SH-SY5Y (cell line): ENCODE data around the gene KRT39.

Experiments
- GATA2 ChIP-seq: IDR thresholded peaks from 2 replicates; pipeline ENCODE4 v1.6.1; 2011; ENCODE audit warnings: mild to moderate bottlenecking, low read depth, low read length
- GATA3 ChIP-seq: IDR thresholded peaks from 2 replicates; pipeline ENCODE4 v1.6.1; 2011; ENCODE audit warnings: low read depth, mild to moderate bottlenecking, low read length, moderate library complexity

The KRT39 gene

GRCh38 chr17:40962059-40962561 is 4.6 kb downstream of the KRT39 start:
- TF ChIP-seq GATA3 = no peak
- TF ChIP-seq GATA2 = no peak

GRCh38 chr17:40961591-40961990 is 5.2 kb downstream of the KRT39 start:
- no peak for TF ChIP-seq GATA2

GRCh38 chr17:40960144-40960543 is 6.6 kb downstream of the KRT39 start:
- no peak for TF ChIP-seq GATA2
- no peak for TF ChIP-seq GATA3

- TF ChIP-seq GATA3 (no peak), GATA2 (no peak)
Measured at GRCh38 chr17:40958086-40958953, 8.4 kb downstream of the KRT39 start.

GRCh38 chr17:40956401-40957254 is 10.1 kb downstream of the KRT39 start:
- TF ChIP-seq GATA3 (no peak), GATA2 (no peak)

GRCh38 chr17:40953881-40954280 is 12.9 kb downstream of the KRT39 start:
- no peak for TF ChIP-seq GATA2
- TF ChIP-seq GATA3 = no peak

- TF ChIP-seq GATA2 (no peak), GATA3 (no peak)
Measured at GRCh38 chr17:40952661-40953060, 14.1 kb downstream of the KRT39 start.

- TF ChIP-seq GATA2 (no peak), GATA3 (no peak)
Measured at GRCh38 chr17:40952154-40952553, 14.6 kb downstream of the KRT39 start.

- TF ChIP-seq GATA2 (no peak), GATA3 (no peak)
Measured at GRCh38 chr17:40951011-40951622, 15.6 kb downstream of the KRT39 start.

- no peak for TF ChIP-seq GATA3
- no peak for TF ChIP-seq GATA2
Measured at GRCh38 chr17:40950176-40950575, 16.6 kb downstream of the KRT39 start.

GRCh38 chr17:40949418-40949817 is 17.3 kb downstream of the KRT39 start:
- TF ChIP-seq GATA2 = no peak
- TF ChIP-seq GATA3 = no peak

GRCh38 chr17:40947929-40948328 is 18.8 kb downstream of the KRT39 start:
- TF ChIP-seq GATA3 = no peak
- no peak for TF ChIP-seq GATA2

GRCh38 chr17:40945414-40945813 is 21.3 kb downstream of the KRT39 start:
- TF ChIP-seq GATA3 = no peak

GRCh38 chr17:40944531-40944930 is 22.2 kb downstream of the KRT39 start:
- TF ChIP-seq GATA3 (no peak), GATA2 (no peak)
